HG03575 (cell line): ENCODE measurements around the gene SKI.

Experiments
- ATAC-seq: cut with Tn5 transposase; IDR thresholded peaks from one replicate; pipeline ENCODE4 v1.9.1; 2021; ENCODE audit not compliant: unreplicated experiment, insufficient number of reproducible peaks, low FRiP score; ENCODE audit errors: extremely low read depth

The SKI gene

DNA sequence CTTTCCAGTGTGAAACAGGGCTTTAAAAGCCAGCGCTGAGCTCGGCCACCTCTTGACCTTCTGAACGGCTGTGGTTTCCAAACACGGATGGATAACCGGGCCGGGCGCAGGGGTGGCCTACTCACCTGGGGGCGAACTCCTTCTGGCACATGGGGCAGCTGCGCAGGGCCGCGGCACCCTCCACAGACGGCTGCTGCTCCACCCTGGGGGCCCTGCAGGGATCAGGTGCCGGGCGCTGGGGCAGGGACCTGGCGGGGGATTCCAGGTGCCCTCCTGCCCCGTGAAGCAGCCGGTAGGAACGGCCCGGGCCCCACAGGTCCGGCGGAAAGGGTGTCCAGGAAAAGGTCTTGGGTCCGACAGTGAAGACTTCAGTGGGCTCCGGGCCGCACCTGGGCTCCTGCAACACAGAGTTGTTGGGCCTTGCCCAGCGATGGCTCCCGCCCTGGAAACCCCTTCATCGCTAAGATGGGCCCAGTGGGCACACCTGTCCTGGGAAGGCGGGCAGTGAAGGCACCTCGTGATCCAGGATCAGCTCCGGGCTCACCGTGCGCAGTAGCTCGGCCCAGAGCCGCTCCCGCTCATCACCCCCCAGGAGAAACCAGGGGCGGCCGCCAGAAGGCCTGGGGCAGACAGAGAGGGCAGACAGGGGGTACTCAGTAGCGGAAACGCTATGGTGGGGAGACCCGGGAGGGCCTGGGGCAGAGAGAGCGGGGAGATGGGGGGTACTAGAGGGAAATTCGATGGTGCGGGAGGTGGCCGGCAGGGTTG, 34.4 kb upstream of the SKI start:
- no peak for ATAC-seq

DNA sequence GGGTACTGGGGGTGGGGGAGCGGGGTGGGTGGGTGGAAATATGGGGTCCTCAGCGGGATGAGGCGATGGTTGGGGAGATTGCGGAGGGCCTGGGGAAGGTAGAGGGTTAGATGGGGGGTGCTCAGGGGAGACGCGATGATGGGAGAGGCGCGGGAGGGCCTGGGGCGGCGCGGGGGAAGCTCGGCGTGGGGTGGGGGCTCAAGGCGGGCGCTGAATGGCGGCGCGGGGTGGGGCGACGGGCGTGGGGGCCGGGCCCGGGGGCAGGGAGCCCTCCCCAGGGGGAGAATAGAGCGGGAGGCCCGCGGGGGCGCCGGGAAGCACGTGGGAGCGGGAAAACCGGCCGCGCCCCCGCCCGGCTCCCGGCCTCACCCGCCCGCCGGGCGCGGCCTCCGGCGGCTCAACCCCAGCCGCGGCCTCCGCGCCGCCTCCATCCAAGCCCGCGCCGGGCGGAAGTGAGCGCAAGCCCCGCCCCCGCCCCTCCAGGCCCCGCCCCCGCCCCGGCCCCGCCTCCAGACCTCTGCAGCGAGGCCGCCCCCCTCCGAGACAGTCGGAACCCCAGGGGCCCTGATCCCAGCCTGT, 33.7 kb upstream of the SKI start, which contains the start of gene FAAP20:
Gene FAAP20 (minus strand): TSS at position 454 of the 579 bp plus-strand sequence. CDS start 23 bp downstream, at position 431.
- ATAC-seq: no peak

DNA sequence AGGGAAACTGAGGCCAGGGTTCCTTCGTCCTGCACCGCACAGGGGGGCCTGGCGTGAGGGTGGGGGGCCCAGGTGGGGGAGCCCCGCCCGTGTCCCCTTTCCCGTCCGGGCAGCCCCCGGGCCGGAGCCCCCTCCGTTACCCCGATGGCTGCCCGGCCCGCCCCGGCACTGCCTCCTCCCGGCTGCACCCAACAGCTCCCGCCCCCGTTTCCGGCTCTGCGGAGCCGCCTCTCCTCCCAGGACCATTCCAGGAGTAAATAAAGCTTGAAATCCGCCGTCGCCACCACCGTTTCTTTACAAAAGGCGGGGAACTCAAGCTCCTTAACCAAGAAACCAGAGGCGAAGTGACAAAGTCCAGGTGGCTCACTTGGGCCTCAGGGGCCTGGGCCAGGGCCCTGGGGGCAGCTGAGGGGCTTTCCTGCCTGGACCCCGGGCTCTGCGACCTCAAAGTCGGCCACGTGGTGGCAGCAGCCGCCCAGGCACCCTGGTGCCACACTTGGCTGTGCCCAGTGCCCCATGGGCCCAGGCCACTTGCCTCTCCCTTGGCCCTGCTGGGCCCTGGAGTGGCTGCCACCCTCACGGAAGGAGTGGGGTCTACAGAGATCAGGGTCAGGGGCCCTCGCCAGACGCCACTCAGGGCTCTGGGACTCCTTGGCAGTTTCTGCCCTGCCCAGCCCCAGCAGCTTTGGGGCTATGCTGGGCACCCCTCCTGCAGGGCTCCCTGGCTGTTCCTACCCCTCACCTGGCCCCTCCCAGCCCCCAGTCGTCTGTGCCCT, 33.0 kb upstream of the SKI start:
- ATAC-seq: no peak

GRCh38 chr1:2195785-2196184, 32.3 kb upstream of the SKI start:
- ATAC-seq: no peak

- no peak for ATAC-seq
These were observed 31.0 kb upstream of the SKI start for GRCh38 chr1:2196901-2197638.

DNA sequence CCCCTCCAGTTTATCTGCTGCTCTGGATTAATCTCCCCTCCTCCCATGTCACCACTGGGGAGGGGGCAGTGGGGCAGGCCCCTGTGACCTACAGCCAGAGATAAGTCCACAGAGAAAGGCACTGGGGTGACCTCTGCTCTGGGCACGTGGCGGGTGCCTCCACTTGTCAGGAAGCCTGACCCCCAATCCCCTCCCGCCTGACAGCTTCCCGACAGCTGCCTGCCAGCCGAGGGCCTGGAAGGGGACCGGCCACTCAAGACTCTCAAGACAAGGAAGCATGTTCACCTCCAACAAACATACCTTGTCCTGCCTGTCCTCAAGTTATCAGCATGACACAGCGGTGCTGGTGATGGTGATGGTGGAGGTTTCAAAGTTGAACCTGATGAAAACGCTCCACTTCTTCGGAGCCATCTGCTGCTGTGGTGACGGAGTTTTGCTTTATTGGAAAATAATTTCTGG, 30.4 kb upstream of the SKI start:
- no peak for ATAC-seq

- ATAC-seq: no peak
These were observed 29.5 kb upstream of the SKI start for GRCh38 chr1:2198571-2198970.

GRCh38 chr1:2199042-2199810, 28.9 kb upstream of the SKI start:
- ATAC-seq: no peak

- no peak for ATAC-seq
These were observed 27.7 kb upstream of the SKI start for GRCh38 chr1:2200308-2200943.

DNA sequence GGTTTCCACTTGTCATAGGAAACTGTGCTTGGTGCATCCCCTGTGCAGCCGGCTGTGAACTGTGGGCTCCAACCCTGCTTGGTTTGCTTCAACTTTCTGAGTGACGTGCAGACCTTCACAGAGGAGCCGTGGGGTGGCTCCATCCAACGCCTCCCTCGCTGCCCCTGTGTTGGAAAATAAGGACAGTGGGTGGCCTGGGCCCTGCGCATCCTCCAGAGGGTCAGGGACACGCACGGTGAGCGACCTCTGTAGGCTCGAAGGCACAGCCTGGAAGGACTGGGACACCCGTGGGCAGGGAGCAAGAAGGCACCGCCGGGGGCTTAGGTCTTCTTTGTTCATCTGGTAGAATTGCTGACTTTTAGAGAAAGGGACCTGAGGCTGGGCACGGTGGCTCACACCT, 27.1 kb upstream of the SKI start:
- ATAC-seq: no peak

DNA sequence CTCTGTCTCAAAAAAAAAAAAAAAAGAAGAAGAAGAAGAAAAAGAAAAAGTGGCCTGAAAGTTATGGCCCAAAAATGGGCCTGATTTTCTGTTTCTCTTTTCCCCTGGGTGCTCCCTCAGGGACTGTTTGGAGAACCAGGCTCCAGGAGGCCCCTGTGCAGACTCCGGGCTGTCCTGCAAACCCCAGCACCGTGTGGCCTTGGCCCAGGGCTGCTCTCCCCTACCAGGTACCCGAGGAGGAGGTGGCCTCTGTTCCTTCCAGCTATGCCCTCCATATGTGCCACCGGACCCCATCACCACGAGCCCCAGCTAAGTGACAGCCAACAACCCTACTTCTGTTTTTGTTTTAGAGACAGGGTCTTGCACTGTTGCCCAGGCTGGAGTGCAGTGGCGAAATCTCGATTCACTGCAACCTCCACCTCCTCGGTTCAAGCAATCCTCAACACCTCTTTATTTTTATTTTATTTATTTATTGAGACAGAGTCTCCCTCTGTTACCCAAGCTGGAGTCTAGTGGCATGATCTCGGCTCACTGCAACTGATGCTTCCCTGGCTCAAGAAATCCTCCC, 26.0 kb upstream of the SKI start:
- no peak for ATAC-seq

GRCh38 chr1:2202843-2203601, 25.1 kb upstream of the SKI start:
- no peak for ATAC-seq

DNA sequence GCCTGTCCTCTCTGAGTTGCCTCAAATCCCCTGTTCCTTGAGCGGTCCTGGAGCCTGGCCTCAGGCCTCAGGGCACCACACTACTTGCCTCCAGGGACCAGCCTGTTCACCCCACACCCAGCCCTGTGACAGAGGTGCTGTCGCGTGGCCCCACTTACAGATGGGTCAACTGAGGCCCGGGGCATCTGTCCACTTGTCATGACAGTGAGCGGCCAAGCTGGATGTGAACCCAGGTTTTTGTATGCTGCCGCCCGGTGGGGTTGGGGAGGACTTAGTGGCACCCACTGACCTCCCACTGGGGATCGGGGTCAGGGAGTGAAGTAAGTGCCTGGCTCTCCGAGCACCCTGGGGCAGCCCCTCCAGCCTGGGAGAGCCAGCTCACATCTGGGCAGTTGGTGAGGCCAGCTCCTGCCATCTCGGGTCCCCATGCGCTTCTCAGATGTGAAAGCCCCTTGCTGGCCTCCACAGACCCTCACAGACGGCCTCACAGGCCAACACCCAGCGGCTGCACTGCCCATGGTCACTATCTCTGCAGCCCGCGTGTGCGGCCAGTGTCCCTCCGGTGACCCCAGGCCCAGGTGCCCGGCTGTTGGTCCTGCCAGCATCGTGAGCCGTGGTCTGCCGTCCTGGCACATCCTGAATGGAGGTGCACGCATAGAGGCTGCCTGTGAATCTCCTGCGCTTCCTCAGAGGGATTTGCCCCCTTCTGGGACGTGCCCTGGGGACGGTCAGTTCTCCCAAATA, 24.3 kb upstream of the SKI start:
- ATAC-seq: no peak

DNA sequence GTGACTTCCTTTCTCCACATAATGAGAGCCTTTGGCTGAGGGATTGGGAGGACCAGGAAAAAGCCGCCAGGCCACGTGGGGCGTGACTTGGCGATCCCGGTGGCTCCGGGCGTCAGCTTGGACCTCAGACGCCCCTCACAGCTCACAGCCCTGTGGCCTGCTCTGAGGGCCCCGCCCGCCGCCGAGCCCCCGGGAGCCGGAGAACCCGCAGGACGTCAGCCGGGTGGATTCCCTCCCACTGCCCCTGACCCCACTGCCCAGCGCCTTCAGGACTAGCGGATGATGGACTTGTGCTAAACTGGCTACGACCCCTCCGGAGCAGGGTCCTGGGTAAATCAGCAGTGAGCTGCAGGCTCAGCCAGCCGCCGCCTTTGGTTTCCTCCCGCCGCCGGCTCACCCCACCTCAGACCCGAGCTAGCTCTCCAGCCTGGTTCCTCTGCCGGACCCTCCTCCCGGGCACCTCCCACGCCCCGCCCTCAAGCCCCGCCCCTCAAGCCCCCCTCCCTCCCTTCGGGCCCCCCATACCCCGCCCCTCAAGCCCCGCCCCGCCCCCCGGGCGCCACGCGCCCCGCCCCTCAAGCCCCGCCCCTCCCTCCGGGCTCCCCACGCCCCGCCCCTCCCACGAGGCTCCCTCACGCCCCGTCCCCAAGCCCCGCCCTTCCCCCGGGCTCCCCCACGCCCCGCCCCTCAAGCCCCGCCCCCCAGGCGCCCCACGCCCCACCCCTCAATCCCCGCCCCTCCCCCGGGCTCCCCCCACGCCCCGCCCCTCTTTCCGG, 23.5 kb upstream of the SKI start:
- ATAC-seq: no peak

GRCh38 chr1:2205191-2205952, 22.7 kb upstream of the SKI start:
- ATAC-seq: no peak
